ENCODE data around the gene STK11.
A peak's percentile ranks its signal among the peaks of the same experiment; 100 is the strongest.

The STK11 gene

DNA sequence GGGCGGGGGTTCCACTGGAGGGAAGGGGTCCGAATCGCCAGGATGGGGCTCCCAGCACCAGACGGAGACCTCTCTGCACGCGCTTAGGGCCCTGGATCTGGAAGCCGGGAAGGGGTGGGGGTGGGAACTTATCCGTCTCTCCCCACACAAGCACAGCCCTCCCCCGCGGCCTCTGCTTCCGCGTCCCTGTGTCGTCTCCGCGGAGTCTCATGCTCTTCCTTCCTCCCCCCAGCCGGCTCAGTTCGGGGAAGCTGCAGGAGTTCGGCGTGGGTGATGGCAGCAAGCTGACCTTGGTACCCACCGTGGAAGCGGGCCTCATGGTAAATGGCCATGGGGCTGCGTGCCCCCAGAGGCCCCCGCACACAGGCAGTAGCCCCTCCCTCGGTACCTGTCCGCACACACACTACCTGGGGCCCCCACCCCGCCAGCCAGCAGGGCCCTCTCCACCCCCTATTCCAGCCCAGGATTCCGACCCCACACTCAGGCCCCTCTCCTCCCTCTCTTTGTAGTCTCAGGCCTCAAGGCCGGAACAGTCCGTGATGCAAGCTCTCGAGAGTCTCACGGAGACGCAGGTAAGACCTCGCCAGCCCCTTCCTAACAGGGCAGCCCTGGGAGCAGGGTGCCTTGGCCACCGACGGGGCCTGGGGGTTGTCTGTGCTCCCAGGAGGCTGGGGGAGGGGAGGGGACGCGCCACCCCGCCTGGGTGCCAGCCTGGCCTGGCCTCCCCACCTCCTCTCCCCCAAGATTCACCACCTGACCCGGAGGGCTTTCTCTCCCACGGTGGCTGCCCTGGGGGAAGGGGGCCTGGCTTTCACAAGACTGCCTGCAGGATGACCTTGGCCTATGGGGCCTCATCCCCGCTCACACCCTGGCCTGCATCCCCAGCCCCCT lies 46.0 kb downstream of the STK11 start:
- peak; percentile 65 for DNase-seq (ENCODE audit: low read depth)

GRCh38 chr19:1252221-1252820 lies 46.7 kb downstream of the STK11 start:
- peak; percentile 47 for DNase-seq (ENCODE audit: low read depth)

GRCh38 chr19:1252821-1253513 lies 47.4 kb downstream of the STK11 start:
- DNase-seq (ENCODE audit: low read depth): peak; percentile 61

- no peak for DNase-seq (ENCODE audit: low read depth)
These were observed 48.0 kb downstream of the STK11 start for GRCh38 chr19:1253514-1254080.

GRCh38 chr19:1254081-1254527 lies 48.5 kb downstream of the STK11 start:
- DNase-seq (ENCODE audit: low read depth): no peak

GRCh38 chr19:1254530-1255185 lies 49.1 kb downstream of the STK11 start:
- DNase-seq (ENCODE audit: low read depth): no peak

GRCh38 chr19:1255186-1256161 lies 49.9 kb downstream of the STK11 start:
- no peak for DNase-seq (ENCODE audit: low read depth)

- DNase-seq (ENCODE audit: low read depth): no peak
These were observed 51.3 kb downstream of the STK11 start for GRCh38 chr19:1256646-1257474.

GRCh38 chr19:1257475-1258162 lies 52.0 kb downstream of the STK11 start:
- no peak for DNase-seq (ENCODE audit: low read depth)

DNA sequence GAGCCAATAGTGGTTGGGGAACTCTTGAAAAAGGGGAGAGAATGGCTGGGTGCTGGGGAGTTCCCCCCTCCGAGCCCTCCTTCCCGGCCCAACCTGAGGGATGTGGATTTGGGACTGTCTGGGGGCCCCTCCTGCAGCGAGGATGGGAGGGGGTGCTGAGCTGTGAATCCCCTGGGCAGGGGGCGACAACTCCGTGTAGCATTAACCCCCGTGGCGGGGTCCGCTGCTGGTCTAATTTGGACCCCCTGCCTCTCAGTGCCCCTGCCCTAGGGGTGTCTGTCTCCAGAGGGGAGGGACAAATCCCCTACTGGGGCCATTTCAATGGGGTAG lies 52.5 kb downstream of the STK11 start:
- no peak for DNase-seq (ENCODE audit: low read depth)

DNA sequence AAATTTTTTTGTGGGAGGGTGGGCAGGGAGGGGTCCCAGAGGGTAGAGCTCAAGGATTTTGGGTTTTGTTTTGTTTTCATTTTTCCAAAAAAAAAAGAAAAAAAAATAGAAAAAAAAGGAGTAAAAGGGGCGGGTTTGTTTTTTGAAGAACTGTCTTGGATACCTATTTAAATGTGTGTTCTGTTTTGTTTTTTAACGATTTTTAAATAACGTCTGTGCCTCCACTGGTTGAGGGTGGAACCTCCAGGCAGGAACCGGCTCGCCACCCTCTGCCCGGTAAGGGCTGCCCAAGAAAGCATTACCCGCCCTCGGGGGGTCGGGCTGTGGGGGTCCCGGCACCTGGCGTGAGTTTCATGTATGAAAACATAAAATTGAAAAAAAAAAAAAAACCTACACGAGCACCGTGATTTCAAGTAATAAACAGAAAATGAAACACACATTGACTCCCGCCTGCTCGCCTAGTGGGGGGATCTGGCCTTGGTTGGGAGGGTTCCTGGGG lies 53.2 kb downstream of the STK11 start:
- DNase-seq (ENCODE audit: low read depth): no peak

- peak; percentile 50 for DNase-seq (ENCODE audit: low read depth)
These were observed 53.8 kb downstream of the STK11 start for GRCh38 chr19:1259206-1259875.

- no peak for DNase-seq (ENCODE audit: low read depth)
These were observed 54.5 kb downstream of the STK11 start for GRCh38 chr19:1259876-1260748.

GRCh38 chr19:1260749-1261537 lies 55.4 kb downstream of the STK11 start:
- DNase-seq (ENCODE audit: low read depth): peak; percentile 96

DNA sequence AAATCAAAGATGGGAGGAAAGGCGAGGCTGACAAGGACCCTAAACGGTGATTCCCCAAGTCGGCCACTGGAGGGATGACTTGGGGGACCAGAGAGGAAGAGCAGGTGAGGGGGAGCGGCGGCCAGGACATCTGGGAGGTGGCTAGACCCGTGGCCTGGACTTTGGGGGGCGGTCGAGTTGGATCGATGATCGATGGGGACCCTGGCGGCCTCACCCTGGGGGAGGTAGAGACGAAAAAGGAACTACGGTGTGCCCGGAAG lies 55.9 kb downstream of the STK11 start:
- DNase-seq (ENCODE audit: low read depth): no peak

DNA sequence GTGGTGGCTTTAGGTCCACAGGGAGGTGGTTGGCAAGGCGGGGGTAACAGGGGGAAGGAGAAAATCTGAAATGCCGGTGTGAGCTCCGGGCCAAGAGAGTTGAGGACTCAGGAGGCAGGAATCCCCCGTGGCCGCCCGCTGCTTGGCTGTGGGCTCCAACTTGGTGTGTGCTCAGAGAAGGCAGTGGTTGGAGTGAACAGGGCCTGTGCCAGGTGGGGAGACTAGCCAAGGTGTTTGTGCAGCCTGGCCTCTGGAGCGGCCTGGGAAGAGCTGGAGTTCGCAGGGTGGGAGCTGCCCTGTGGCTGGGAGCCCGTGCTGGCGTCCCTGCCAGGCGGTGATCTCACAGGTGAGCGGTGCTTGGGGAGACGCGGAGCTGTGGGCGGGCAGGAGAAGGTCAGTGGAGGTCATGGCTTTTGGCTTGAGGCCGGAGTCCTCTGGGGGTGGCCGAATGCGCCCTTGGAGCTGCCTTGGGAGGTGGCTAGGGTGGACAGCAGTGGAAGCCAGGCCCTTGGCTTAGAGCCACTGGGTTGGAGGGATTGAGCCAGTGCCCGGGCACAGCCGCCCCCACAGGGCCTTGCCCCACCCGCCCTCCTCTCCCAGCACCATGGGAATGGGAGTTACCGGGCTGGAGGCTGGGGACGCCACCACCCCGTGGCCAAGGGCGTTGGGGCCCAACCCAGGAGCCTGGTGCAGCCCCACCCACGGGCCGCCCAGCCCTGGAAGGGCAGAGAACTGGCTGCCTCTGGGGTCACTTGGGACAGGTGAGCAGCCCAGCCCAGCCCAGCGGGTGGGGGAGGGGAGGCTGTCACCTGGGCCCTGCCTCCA lies 56.4 kb downstream of the STK11 start:
- DNase-seq (ENCODE audit: low read depth): no peak

Measured in activated T-cell treated with anti-CD3 and anti-CD28 coated beads for 1 hour (primary cell).